GM18508 (cell line): ENCODE data around the gene STIM1.

Experiments
- ATAC-seq: cut with Tn5 transposase; IDR thresholded peaks from one replicate; pipeline ENCODE4 v1.9.1; 2021; ENCODE audit warnings: moderate number of reproducible peaks; ENCODE audit not compliant: insufficient read depth, unreplicated experiment

Gene STIM1

DNA sequence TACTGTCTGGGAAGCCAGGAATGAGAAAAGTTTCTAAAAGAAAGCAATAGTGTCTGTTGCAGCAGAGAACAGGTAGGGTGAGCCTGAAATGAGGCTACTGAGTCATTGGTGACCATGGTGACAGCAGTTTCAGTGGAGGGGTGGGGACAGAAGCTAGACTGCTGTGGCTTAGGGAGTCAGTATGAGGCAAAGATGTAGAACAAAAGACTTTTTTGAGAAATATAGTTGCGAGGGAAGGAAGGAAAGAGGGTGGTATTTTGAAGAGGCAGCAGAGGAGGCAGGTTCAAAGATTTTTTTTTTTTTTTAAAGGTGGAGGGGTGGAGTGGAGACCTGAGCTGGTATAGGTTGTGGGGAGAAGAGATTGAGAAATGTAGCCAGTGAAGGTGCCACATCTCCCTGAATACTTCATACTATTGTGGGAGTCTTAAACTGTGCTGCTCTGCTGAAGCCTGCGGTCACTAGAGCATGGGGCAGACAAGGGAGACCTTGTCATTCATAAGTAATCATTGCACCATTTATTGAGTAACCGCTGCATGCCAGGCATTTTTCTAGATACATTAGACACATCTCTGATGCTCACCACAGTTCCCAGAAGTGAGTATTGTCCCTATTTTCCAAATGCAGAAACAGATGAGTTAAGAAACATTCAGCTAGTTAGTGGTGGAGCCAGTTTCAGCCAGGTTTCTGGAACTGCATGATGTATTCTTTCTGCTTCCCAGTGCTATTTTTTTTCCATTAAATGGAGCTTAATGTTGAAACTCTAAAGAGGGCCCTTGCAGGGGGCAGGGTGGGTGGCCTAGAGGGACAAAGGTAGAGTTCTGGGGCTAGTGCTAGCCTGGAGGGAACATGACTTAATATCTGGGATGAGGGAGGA, 49.9 kb downstream of the STIM1 start:
- ATAC-seq = no peak

DNA sequence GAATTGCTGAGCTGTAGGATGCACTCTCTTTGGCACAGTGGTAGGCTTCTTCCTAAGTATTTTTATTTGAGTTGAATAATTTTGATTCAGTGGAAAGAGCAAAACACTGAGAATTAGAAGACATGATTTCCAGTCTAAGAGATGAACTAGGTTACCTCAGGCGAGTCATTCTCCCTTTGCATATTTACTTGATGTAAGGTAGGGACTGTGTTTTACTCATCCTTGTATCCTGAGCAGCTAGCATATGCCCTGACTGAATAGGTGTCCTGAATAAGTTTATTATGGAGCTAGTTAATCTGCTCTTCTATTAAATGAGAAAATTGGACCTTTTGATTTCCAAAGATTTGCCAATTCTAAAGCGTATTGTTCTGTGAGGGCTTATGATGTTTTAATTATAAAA, 50.7 kb downstream of the STIM1 start:
- ATAC-seq = no peak

DNA sequence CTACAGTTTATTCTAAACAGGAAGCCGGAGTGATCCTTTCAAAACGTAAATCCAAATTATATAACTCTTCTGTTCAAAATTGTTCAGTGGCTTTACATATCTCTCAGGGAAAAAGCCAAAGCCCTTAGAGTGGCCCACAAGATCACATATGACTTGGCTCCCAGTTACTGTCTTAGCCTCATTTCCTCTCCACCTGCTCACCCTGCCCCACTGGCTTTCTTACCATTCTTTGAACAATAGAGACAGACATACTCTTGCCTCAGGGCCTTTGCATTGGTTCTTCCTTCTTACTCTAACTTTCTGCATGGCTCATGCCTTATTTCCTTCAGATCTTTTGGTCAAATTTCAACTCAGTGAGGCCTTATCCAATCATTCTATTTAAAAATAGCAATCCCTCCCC, 52.1 kb downstream of the STIM1 start:
- no peak for ATAC-seq

DNA sequence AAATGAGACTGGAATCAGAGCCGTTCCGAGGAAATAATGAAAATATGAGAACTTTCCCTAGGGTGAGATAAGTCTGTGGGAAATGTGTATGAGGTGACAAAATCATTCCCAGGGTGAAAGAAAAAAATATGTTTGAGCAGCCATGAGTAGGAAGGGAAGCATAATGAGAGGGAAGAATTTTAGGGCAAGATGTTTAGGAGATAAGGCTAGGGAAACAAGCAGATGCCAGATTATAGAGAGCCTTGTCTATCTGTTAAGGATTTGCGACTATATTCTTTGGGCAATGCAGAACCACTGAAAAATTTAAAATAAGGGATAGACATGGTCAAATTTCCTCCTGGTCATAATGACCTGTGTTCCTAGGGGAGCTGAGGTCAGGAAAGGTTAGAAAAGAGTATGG, 54.4 kb downstream of the STIM1 start:
- ATAC-seq = no peak

DNA sequence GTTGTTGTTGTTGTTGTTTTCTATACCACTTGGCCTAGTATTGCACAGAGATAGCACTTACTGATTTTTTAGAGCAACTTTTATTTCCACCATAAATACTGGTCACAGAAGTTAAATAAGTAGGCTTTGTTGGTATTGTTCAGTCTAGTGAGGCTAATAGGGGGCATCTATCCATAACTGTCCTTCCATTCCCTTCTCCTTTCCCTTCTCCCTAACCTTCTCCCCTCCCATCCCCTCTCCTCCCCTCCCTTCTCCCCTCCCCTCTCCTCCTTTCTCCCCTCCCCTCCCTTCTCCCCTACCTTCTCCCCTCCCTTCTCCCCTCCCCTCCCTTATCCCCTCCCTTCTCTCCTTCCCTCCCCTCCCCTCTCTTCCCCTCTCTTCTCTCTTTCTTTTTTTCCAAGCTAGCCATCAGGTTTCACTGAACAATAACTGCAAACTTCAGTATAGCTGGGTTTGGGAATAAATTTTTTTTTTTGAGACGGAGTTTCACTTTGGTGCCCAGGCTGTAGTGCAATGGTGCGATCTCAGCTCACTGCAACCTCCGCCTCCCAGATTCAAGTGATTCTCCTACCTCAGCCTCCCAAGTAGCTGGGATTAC, 56.5 kb downstream of the STIM1 start:
- no peak for ATAC-seq

DNA sequence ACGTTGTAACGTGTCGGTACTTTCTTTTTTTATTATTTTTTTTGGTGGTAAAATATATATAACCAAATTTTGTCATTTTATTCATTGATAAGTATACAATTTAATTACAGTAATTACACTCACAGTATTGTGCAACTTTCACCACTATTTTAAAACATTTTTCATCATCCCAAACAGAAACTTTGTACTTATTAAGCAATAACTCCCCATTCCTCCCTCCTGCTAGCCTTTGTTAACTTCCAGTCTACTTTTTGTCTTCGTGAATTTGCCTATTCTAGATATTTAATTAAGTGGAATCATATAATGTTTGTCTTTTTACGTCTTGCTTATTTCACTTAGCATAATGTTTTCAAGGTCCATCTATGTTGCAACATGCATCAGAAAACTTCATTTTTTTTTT, 58.5 kb downstream of the STIM1 start:
- no peak for ATAC-seq

DNA sequence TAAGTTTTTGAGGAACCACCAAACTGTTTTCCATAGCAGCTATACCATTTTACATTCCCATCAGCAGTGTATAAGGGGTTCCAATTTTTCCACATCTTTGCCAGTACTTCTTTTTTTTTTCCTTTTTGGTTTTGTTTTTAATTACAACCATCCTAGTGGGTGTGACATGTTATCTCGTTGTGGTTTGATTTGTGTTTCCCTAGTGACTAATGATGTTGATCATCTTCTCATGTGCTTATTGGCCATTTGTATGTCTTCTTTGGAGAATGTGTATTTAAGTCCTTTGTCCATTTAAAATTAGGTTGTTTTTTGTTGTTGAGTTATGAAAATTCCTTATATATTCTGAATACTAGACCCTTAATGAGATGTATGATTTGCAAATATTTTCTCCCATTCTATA, 59.3 kb downstream of the STIM1 start:
- no peak for ATAC-seq

DNA sequence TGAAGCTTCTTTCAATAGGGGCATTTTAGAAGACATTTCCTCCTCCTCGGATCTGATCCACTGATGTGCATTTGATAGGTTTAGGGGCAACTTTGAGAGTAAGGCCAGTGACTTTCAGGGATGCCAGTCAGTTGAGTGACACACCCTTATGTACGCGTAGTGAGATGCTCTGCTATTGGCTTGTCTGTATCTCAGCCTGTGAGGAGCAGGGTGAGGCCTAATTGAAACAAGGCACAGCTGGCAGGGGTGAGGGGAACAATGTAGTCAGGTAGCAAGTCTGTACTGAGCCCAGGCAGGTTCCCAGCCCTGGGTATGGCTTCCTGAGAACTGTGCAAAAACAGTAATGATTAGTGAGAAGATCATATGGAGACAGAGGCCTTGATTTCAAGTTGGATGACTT, 61.5 kb downstream of the STIM1 start:
- no peak for ATAC-seq

DNA sequence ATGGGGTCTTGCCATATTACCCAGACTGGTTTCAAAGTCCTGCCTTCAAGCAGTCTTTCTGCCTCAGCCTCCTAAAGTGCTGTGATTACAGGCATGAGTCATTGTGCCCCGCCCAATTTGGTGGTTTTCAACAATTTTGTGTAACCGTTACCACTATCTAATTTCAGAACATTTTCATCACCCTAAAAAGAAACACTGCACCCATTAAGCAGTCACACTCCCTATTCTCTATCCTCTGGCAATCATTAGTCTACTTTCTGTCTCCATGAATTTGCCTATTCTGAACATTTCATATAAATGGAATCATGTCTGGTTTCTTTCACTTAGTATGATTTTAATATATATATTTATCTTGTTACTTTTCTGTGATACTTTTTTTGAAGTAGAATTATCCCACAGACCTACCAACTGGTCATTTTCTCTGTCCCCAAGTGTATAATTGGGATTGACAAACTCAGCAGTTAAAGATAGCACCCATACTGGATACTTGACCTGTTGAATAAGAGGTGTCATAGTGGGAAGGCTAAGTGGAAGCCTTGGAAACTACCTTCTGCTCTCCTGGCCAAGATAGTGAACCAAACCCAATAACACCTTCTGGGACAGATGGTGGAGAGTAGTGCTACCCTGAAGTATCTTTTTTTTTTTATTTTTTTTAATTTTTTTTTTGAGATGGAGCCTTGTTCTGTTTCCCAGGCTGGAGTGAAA, 64.8 kb downstream of the STIM1 start:
- no peak for ATAC-seq

DNA sequence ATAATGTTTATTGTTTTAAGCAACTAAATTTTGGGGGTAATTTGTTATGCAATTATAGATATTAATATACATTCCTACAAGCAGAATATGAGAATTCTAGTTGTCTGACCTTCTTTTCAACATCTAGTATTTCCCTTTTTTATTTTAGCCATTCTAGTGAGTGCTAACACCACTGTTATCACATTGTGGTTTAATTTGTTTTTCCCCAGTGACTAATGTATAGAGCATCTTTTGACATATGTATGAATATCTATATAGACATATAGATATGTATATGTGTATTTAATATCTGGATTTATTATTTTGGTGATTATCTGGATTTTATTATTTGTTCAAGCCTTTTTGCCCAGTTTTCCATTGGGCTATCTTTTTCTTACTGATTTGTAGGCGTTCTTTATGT, 66.6 kb downstream of the STIM1 start:
- no peak for ATAC-seq

DNA sequence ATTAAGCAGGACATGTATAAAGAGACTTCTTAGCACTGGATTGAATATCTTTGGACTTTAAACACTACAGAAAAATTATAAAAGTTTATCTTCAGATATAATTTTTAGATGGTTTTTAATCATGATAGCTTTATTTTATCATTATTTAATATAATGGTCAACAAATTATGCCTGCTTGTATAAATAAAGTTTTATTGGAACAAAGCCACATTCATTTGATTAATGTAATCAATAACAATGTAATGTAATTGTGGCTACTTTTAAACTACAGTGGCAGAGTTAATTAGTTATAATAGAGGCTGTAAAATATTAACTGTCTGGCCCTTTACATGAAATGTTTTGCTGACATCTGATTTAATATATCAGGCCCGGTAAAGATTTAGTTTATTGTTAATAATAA, 70.0 kb downstream of the STIM1 start:
- no peak for ATAC-seq

DNA sequence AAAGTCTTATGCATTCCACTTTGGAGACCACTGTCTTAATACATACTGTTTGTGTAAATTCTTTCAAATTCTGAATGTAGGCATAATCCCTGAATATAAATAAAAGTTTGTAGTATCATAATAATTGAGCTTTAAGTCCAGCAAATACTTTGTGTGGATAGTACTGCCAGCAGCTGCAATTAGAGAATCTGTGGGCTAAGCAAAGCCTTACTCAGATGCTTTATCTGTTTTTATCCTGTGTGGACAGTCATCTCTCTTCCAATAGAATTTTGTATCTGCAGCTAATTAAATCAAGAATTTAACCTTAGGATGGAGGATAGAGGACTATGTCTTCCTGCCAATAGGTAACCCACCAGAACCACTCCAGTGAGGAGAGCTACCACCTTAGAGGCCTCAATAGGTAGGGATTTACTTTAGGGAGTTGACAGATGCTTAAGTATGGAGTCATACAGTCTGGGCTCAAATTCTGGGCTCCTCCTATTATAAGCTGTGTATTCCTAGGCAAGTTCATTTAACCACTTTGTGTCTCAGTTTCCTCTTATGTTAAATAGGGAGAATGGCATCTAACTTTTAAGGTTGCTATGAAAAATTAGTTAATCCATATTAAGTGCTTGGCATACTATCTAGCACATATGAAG, 71.1 kb downstream of the STIM1 start:
- ATAC-seq = no peak

DNA sequence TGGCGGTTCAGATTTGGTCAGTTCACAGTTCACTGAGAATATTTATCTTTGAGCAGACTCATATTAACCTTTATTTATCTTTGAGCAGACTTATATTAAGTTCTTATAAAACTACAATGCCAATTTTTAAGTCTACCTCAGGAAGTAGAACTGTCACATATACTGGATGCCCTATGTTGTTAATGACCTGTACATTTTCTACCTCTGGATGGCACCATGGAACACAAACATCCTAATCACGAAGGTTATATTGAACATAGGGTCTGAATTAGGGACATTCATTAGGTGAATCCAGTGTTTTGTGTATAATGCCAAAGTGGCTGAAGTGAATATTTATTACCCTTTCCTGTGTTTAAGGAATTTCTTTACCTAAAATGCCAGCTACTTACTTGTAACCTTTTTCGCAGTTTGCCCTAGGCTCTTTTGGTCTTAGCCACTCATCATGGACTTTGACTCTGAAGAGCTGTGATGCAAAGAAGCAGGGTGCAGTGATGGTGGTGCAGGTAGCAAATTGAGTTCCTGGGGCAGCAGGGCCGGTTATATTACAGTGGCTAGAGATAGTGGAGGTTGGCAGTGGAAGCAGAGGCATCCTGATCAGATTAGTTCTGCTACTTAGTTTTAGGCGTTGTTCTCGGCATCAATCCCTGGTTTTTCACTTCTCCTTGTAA, 71.8 kb downstream of the STIM1 start:
- no peak for ATAC-seq

DNA sequence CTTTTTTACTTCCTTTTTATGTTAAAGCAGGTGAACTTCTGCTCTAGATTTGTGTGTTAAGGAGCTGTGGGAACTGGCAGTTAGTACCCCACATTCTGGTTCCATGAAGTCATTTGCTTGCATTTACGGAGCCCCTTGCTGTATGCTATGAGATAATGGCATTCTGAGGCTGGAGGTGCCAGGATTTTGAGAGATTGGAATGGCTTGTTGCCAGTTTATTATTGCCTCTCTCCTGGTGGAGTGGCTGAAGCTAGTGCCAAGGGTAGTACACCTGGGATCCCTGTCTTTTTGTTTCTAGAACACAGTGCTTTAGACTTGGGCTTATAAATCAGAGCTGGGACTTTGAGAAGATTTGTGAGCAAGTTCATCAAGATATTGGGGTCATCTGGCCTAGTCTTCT, 73.8 kb downstream of the STIM1 start:
- no peak for ATAC-seq

DNA sequence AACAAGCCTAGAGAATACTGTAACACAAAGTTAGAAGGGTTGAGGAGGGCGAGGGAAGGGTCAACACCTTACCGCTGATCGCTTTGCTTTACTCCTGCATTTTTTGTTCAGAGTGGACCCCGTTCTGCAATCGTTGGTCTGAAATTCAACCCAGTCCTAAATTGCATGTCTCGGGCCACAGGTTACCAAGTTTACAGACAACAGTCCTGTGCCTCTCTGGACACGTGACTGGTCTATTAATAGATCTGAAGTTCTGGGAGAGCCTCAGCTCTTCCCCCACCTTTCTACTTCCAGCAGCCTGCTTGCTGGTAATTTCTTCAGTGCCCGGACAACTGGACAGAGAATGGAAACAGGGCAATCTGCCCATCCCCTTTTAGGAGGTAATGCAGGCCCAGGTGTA, 74.2 kb downstream of the STIM1 start:
- no peak for ATAC-seq

DNA sequence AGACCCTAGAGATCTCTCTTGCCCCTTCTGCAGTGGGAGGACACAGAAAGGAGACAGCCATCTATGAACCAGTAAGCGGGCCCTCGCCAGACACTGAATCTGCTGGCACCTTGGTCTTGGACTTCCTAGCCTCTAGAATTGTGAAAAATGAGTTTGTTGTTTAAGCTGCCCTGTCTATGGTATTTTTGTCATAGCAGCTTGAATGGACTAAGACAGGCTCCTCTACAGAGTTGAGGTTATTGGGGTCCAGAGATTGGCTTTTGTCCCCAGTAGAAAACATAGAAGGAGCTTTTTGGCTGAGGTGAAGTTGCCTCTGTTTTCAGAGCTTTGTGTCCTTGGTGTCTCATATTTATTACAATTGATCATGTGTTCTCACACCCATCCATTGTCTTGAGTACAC, 77.2 kb downstream of the STIM1 start:
- ATAC-seq = no peak

DNA sequence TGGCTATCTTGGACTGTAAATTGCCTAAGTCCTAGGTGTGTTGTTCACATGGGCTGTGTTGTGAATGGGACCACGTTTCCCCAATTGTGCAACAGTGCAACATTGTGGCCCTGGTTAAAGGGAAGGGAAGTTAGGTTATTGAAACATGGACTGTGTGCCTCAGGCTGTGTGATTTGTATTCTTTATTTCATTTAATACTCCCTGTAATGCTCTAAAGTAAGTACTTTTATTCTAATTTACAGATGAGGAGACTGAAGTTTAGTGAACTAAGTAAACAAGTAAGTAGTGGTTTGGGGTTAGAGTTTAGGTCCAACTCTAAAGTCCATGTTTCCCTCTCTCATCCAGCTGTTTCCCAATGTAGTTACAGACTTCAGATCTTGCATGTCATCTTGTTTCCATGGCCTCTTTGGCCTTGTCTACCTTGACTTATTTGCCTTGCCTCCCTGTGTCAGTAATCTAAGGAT, 77.7 kb downstream of the STIM1 start:
- no peak for ATAC-seq

DNA sequence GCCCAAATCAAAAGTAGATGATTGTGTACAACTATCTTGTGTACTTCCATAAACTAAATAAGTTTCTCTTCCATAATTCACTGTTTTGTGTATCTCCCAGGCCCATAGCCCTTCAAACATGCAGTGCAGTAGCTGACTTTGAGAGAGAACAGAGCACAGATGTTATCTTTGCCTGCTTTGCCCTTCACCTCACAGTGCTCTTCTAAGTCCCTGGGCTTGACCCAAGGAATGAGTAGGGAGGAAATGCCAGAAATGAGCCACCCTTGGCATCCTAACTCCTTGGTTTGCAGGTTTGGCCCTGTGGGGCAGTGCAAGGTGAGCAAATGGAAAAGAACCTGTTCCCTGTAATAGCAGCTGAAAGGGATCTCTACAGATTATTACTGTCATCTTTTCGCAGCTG, 79.2 kb downstream of the STIM1 start:
- no peak for ATAC-seq

DNA sequence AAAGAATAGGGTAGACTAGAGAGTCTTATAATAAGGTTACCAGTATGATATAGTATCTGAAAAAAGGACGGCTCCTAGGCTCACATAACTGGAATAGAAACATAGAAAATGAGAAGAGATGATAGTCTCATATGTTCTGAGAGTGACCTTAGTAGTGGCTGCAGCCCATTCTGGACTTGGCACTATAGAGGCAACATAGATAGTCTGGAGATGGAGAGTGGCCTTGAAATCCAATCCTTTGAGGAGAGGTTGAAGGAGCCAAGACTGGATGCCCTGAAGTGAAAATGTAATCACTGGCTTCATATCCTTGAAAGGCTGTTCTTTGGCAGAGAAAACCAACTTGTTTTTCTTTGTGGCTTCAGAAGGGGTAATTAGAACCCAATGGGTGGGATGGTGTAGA, 81.1 kb downstream of the STIM1 start:
- no peak for ATAC-seq

DNA sequence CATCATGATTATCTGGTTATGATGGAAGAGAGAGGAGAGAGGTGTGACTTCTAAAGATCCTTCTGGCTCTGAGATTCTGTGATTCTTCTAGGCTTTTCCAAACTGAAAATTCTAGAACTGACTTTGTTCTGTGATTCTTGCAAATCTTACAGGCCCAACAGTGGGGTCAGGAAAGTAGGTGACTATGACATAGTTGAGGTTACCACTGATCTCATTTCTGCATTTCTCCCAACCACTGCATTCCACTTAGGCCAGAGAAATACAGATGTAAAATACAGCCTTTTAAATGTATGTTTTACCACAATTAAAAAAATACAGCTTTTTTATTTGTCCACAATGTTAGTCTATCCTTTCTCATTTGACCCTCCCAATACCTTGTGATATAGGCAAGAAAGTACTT, 83.7 kb downstream of the STIM1 start:
- no peak for ATAC-seq
